Liver (tissue), 3 donors: ENCODE results near the gene B4GALT5.

ENCODE experiments used
- ATF3 ChIP-seq: IDR thresholded peaks from 2 replicates; pipeline ENCODE4 v1.6.1; 2016; ENCODE audit warnings: antibody characterized with exemption
- CTCF ChIP-seq: fragments of 150-350 bp; IDR thresholded peaks from 2 replicates; pipeline ENCODE4 v1.5.1; 2017; ENCODE audit warnings: improper control_type of control experiment, low read depth, low read length; ENCODE audit not compliant: missing input control
- EGR1 ChIP-seq, 2 donors: IDR thresholded peaks; 2 replicates each; pipeline ENCODE4 v1.6.1; 2016 to 2018; ENCODE audit warnings: antibody characterized with exemption in 2 of 2, low read depth in 2 of 2
- FOXA1 ChIP-seq: IDR thresholded peaks from 2 replicates; pipeline ENCODE4 v1.6.1; 2016; ENCODE audit warnings: antibody characterized with exemption
- HNF4A ChIP-seq, 2 donors: conservative IDR thresholded peaks; 2 replicates each; pipeline ENCODE4 v1.6.1; 2016; ENCODE audit warnings: antibody characterized with exemption in 2 of 2, mild to moderate bottlenecking in 2 of 2
- JUND ChIP-seq, 2 donors: IDR thresholded peaks; 2 replicates each; pipeline ENCODE4 v1.6.1; 2016; ENCODE audit warnings: antibody characterized with exemption in 2 of 2
- MAX ChIP-seq: IDR thresholded peaks from 2 replicates; pipeline ENCODE4 v1.6.1; 2016; ENCODE audit warnings: antibody characterized with exemption
- NR2F2 ChIP-seq: IDR thresholded peaks from 2 replicates; pipeline ENCODE4 v1.6.1; 2016; ENCODE audit warnings: antibody characterized with exemption
- RAD21 ChIP-seq, 2 donors: IDR thresholded peaks; 2 replicates each; pipeline ENCODE4 v1.6.1; 2016; ENCODE audit warnings: antibody characterized with exemption in 2 of 2, mild to moderate bottlenecking in 2 of 2
- REST ChIP-seq: IDR thresholded peaks from 2 replicates; pipeline ENCODE4 v1.6.1; 2016; ENCODE audit warnings: antibody characterized with exemption, mild to moderate bottlenecking
- SP1 ChIP-seq: IDR thresholded peaks from 2 replicates; pipeline ENCODE4 v1.6.1; 2018; ENCODE audit warnings: antibody characterized with exemption, mild to moderate bottlenecking
- TAF1 ChIP-seq: conservative IDR thresholded peaks from 2 replicates; pipeline ENCODE4 v1.6.1; 2016; ENCODE audit warnings: antibody characterized with exemption, mild to moderate bottlenecking
- YY1 ChIP-seq: IDR thresholded peaks from 2 replicates; pipeline ENCODE4 v1.6.1; 2016; ENCODE audit warnings: antibody characterized with exemption, mild to moderate bottlenecking
- donor health status: healthy.
- donor health status: healthy.

GRCh38 chr20:49701916-49702315 is 11.8 kb downstream of the B4GALT5 start:
- TF ChIP-seq JUND (IDR thresholded peaks at IDR 0.05) (no peak), YY1 (no peak), CTCF (no peak), RAD21 (IDR thresholded peaks at IDR 0.05) (no peak), MAX (no peak), FOXA1 (no peak), REST (no peak), NR2F2 (no peak), SP1 (no peak), HNF4A (conservative IDR thresholded peaks at IDR 0.05) (no peak), TAF1 (no peak), ATF3 (no peak), EGR1 (IDR thresholded peaks at IDR 0.05; ENCODE audit: low read depth in 2 of 2) (no peak)
